GM23248 (cell line): ENCODE measurements around the gene USP40.

ENCODE experiments used
- EZH2 ChIP-seq: fragments of 200-600 bp; sonication (generic); IDR thresholded peaks from 2 replicates; pipeline ENCODE4 v1.6.1; 2018; ENCODE audit warnings: antibody characterized with exemption, mild to moderate bottlenecking; ENCODE audit not compliant: insufficient read depth, poor library complexity, severe bottlenecking
- EZH2phosphoT487 ChIP-seq: fragments of 200-600 bp; sonication (generic); IDR thresholded peaks from 2 replicates; pipeline ENCODE4 v1.6.1; 2018; ENCODE audit warnings: antibody characterized with exemption, moderate library complexity, mild to moderate bottlenecking, low read depth; ENCODE audit not compliant: insufficient read depth

- no peak for TF ChIP-seq EZH2
- no peak for TF ChIP-seq EZH2phosphoT487
These were observed 111.6 kb downstream of the USP40 start for GRCh38 chr2:233455006-233455405.
